Stimulated activated naive CD8-positive, alpha-beta T cell treated with anti-CD3 and anti-CD28 coated beads, Interleukin-15, Interleukin-2, amounts not matched to agents 100 U/mL and 50 U/mL, for 24 hours (primary cell): Measurements from ENCODE around the gene DNAJC27.

Source experiments
- ATAC-seq: fragments of 150-1000 bp; cut with Tn5 transposase; one replicate; pipeline ENCODE4 v1.10.0; 2021
- DNase-seq: peaks from one replicate; pipeline ENCODE4 v3.0.0; 2021

DNAJC27 gene

GRCh38 chr2:24925815-24926214 lies 45.9 kb downstream of the DNAJC27 start:
- no peak for DNase-seq
- ATAC-seq: no peak

DNA sequence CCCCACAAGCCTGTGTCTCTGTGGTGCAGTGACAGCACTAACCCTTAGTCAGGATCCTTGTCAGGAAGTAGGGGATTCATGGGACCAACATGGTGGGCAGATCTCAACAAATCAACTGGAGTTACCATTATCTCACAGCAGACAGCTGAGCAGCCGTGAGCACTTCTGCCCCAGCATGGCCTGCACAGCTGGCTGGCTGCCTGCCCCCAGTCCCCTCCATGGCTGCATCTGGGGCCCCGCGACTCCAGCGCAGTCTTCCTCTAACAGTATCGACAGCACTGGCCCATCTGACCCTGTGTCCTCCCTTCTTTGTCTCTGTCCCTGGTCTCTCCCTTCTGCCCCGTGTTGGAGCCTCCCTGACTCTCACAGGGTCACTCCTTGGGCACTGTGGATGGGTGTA lies 47.0 kb downstream of the DNAJC27 start:
- ATAC-seq (no peak), DNase-seq (no peak)

DNA sequence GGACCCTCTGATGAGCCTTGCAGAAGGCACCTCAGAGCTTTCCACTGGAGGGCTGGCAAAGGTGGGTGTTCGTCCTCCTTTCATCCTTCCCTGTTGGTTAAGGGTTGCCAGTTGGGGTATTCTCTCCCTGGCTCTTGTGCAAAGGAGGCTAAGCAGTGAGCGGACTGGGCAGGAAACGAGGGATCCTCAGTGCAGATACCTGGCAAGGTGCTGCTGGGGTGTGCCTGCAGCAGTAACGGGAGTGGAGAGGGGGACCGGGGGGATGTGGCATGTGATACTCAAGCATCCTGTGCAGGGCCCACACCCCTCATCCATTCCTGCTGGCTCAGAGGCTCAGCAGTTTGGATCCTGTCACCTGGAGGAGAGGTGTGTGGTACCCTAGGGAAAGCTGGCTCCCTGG lies 47.5 kb downstream of the DNAJC27 start:
- ATAC-seq (no peak), DNase-seq (no peak)

- no peak for ATAC-seq
- DNase-seq: no peak
Measured at GRCh38 chr2:24923106-24923505, 48.6 kb downstream of the DNAJC27 start.

DNA sequence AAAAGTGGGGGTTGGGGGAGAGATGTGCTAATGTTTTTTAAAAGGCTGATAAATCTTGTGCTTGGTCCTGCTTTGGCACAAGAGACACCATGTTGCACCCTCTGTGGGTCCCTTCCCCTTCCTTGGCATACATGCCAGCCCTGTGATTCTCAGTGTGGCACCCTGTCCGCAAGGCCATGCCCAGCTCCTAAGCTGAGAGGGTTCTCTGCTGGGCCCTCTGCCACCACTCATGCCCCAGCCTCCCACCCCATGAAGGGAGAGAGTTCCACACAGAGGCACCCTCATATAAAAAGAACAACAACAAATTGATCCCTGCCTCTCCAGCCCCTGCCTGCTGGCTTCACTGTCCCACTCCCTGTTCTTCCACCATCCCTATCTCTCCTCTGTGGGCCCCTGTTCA lies 49.2 kb downstream of the DNAJC27 start:
- no peak for DNase-seq

GRCh38 chr2:24920809-24921441 lies 50.8 kb downstream of the DNAJC27 start:
- DNase-seq (peak; percentile 36), ATAC-seq (no peak)

More for the DNA sequence above, 49.2 kb downstream of the DNAJC27 start:
- no peak for ATAC-seq

DNA sequence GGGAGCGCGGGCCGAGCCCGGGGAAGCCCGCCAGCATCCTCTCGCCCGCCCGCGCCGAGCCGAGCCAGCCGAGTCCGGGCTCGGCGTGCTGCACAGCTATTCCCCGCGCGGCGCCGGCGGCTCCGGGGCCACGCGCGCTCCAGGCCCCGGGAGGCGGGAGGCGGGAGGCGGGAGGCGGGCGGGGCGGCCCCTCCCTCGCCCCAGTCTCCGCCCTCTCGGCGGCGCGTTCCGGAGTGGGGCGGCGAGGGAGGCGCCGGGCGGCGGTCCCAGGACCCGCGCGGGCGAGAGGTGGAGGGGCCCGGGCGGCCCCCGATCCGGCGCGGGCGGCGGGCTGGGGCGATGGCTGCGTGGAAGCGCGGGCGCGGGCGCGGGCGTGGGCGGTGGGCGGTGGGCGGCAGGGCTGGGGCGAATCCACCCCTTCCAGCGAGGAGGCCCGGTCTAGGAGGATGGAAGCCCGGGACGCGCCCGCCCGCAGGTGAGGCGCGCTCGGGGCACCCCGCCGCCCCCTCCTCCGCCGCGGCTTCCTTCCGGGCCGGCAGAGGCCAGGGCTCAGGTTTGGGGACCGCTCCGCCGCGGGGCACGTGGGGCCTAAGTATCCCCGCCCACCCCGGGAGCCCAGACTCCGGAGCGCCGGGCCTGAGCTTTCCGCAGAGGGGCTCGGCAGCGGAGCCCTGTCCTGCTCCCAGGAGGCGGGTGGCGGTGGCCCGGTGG lies 51.5 kb downstream of the DNAJC27 start, which contains the start of gene ADCY3:
Gene ADCY3, minus strand, starts transcription at position 140 of the 711 bp plus-strand sequence. CDS start 1,250 bp downstream, outside the sequence.
- peak; percentile 60 for ATAC-seq
- DNase-seq: peak; percentile 76

DNA sequence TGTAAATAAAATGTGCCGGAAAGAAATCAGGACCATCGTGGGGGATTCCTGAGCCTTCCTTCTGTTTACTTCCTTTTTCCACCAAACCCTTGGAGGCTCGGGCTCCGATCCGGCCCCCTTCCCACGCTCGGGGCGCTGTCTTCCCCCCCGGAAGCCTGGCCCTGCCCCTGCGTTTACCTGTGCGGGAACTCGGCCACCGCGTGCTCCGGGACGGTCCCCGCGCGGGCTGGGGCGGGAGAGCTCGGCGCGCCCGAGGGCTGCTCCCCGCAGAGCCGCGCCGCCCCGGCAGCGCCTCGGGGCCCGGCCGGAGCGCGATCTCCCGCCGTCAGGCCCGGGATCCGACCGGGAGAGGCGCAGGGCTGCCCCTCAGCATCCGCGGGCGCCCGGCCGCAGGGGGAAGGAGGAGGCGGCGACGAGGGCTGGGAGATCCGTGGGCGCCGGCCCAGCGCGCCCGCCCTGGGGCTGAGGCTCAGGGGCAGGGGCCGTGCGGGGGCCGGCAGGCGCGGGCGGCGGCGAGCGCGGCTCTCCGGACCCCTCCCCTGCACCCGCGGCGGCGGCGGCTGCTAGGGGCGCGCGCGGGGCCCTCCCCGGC lies 52.2 kb downstream of the DNAJC27 start:
- ATAC-seq (peak; percentile 7), DNase-seq (peak; percentile 51)

DNA sequence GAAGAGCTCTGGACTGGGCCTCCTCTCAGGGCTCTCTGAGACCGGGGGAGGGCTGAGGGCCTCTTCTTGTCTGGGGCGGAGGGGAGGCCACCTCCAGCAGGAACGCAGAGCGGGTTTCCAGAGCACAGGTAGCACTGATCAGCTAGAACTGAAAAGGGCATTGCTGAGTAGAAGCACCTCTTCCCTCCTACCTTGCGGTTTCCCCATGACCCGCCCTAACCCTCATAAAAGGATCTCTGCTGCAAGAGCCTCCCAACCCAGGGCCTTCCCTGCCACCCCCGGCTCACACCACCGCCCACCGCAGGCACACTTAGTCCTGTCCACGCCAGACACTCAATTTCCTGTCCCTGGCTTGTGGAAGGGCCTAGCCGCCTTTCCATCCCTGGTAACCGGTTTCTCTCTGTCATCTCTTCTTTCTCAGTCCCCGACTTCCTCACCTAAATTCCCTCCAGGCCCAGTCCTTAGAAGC lies 52.7 kb downstream of the DNAJC27 start:
- peak; percentile 42 for ATAC-seq
- peak; percentile 66 for DNase-seq

- ATAC-seq: no peak
Measured at GRCh38 chr2:24918326-24919036, 53.3 kb downstream of the DNAJC27 start.

DNA sequence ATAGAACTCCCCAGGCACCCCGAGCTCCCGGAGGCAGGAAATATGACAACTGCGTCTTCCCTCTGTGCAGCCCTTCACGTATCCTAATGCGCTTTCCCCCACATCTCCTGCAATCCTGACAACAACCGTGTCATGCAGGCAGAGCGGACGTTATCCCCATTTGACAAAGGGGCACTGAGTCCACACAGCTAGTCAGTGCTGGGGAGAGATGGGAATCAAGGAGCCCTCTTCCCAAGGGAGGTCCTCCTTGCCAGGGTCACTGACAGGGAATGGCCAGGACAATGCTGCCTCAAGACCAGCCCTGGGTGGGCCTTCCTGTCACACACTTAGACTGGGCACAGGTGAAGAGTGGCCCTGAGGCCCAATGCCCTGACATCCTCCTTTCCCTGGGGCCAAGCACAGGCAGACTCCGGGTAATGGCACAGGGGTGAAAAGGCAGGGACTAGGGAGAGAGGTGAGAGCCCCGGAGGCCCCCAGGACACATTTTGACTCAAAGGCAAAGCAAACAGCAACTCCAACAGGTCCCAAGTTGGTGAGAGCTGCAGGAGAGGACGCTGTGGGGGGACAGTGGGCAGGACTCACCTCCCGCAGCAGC lies 53.9 kb downstream of the DNAJC27 start:
- no peak for DNase-seq
- ATAC-seq: no peak

More at GRCh38 chr2:24918326-24919036, 53.3 kb downstream of the DNAJC27 start:
- no peak for DNase-seq

GRCh38 chr2:24917086-24917485 lies 54.7 kb downstream of the DNAJC27 start:
- peak; percentile 75 for ATAC-seq
- peak; percentile 73 for DNase-seq

DNA sequence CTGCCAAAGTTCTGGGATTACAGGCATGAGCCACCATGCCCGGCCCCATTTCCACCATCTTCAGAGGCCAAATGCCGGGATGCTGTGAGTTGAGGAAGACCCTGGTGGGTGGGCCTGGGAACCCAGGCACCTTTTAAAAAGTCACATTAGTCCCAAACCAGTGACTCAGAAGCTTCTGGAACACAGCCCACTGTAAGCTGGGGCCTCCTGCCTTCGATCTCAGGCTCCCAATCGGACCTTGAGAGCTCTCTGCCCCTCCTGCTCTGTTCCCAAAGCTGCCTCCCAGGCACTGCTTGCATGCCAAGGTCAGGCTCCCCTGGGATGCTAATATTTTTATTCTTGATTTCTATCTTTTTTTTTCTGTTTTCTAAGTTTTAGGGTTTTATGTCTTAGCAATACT lies 56.0 kb downstream of the DNAJC27 start:
- no peak for DNase-seq
- ATAC-seq: no peak

DNA sequence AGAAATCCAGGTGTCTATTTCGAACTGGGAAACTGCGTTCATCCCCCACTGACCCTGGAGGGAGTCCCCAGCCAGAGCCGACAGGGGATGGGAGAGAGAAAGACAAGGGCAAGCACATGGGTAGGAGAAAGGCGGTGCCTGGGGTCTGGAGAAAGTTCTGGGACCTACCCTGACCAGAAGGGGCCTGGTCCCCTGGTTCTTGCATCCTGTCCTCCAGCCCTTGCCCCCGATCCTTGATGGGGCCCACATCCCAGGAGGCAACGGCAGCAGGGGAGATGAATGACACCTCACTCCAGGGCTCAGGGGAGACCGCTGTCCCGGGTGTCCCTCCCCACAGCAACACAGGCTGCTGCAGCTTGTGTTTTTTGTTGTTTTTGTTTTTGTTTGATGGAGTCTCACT lies 56.6 kb downstream of the DNAJC27 start:
- ATAC-seq: no peak
- DNase-seq: no peak

DNA sequence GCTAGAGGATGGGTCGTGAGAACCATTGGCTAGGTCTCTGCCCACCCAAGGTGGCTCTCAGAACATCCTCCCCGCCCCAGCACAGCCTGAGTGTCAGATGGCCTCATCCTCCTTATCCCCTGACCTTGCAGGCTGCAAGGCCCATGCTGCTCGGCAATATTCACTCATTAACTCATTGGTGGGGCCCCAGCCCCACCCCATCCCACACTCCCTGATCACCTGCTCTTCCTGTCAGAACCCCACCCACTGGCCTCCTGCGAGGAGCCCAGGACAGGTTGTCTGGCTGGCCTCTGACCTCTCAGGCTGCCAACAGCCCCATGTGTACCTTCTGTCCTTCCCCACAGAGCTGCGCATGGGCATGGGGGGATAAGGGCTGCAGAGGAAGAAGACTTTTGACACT lies 57.0 kb downstream of the DNAJC27 start:
- ATAC-seq: no peak

GRCh38 chr2:24913911-24914310 lies 57.8 kb downstream of the DNAJC27 start:
- ATAC-seq: no peak
- no peak for DNase-seq

More for the DNA sequence above, 57.0 kb downstream of the DNAJC27 start:
- DNase-seq: no peak

DNA sequence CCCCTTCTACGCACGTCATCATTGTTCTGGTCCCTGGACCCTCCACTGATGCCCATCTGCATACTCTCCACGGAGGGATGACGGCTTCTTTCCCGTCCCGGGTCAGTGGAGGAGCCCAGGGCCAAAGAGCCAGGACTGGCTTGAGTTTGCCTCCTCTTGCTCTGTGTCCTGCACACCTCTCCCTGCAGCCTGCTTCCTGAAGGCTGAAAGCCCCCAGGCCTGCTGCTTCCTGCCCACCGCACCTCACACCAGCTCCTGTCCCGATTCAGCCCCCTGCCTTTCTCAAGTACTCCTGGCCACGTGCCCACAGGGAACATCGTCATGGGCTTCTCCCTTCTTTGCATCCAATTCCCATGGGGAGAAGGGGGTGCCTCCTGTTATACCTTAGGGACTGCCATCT lies 58.8 kb downstream of the DNAJC27 start:
- ATAC-seq: no peak
- DNase-seq: no peak

GRCh38 chr2:24912523-24912922 lies 59.2 kb downstream of the DNAJC27 start:
- ATAC-seq (no peak), DNase-seq (no peak)

- no peak for ATAC-seq
- DNase-seq: no peak
Measured at GRCh38 chr2:24910245-24910644, 61.5 kb downstream of the DNAJC27 start.

- no peak for DNase-seq
- ATAC-seq: no peak
Measured at GRCh38 chr2:24909555-24910177, 62.1 kb downstream of the DNAJC27 start.

GRCh38 chr2:24908461-24908901 lies 63.3 kb downstream of the DNAJC27 start:
- ATAC-seq (peak; percentile 24), DNase-seq (no peak)

- DNase-seq: no peak
- ATAC-seq: no peak
Measured at GRCh38 chr2:24907116-24907515, 64.6 kb downstream of the DNAJC27 start.
